MCF 10A (cell line): Measurements from ENCODE around the gene MMP10. TPM values are rescaled to one million over a fixed set of nuclear protein-coding genes. Genes with fewer than 3 reads are reported as not detected.

Experiments
- BruUV-seq: library from RNA; stranded (reverse); fragments of 400-500 nt; replicated peaks from 2 replicates; lab custom pipeline; 2021; lab: Mats Ljungman, UMichigan
- CTCF ChIA-PET: fragments of 300-600 bp; sonication (Branson Sonifier 250); formaldehyde crosslinking; extraction: SDS; loops from one replicate; lab custom pipeline; 2021; ENCODE audit warnings: antibody characterized with exemption, inconsistent platforms; lab: Yijun Ruan, JAX
- POLR2A ChIA-PET: fragments of 300-600, 350-650 bp; sonication (Branson Sonifier 250); formaldehyde crosslinking; extraction: SDS; loops from one replicate; lab custom pipeline; 2020; ENCODE audit warnings: antibody characterized with exemption, inconsistent platforms; lab: Yijun Ruan, JAX
- DNase-seq: peaks from one replicate; pipeline ENCODE4 v3.0.0-alpha.2; 2018; ENCODE audit not compliant: unreplicated experiment
- H3K27ac Mint-ChIP-seq: one replicate; pipeline ENCODE4 v1.8.0; 2022; ENCODE audit warnings: mild to moderate bottlenecking, low read depth, mixed read lengths; ENCODE audit not compliant: unreplicated experiment
- H3K27me3 Mint-ChIP-seq: one replicate; pipeline ENCODE4 v1.8.0; 2022; ENCODE audit warnings: mixed read lengths; ENCODE audit not compliant: insufficient read depth, unreplicated experiment
- H3K36me3 Mint-ChIP-seq: one replicate; pipeline ENCODE4 v1.8.0; 2022; ENCODE audit warnings: mild to moderate bottlenecking, moderate library complexity, mixed read lengths; ENCODE audit not compliant: insufficient read depth, unreplicated experiment
- H3K4me1 Mint-ChIP-seq: one replicate; pipeline ENCODE4 v1.8.0; 2022; ENCODE audit warnings: mixed read lengths; ENCODE audit not compliant: insufficient read depth, unreplicated experiment
- H3K4me3 Mint-ChIP-seq: one replicate; pipeline ENCODE4 v1.8.0; 2022; ENCODE audit warnings: mild to moderate bottlenecking, moderate library complexity, mixed read lengths; ENCODE audit not compliant: unreplicated experiment
- H3K9me3 Mint-ChIP-seq: one replicate; pipeline ENCODE4 v1.8.0; 2022; ENCODE audit warnings: mixed read lengths; ENCODE audit not compliant: unreplicated experiment
- CTCF ChIP-seq: fragments of 200-600 bp; IDR thresholded peaks from one replicate; pipeline ENCODE4 v1.8.0; 2022; ENCODE audit warnings: antibody characterized with exemption, mild to moderate bottlenecking; ENCODE audit not compliant: unreplicated experiment
- intact Hi-C: fragments of 100-400 bp; cut with micrococcal nuclease; formaldehyde crosslinking; loops from 2 replicates; pipeline ENCODE4 v1.14.1; 2022
- total RNA-seq: library from RNA; stranded (reverse); gene quantifications from 2 replicates; pipeline ENCODE4 v1.2.3, GENCODE V29; 2022

The MMP10 gene
- total RNA-seq, 1 experiment from 2014 or later = 0.75 TPM

GRCh38 chr11:102813484-102813883, 33.1 kb upstream of the MMP10 start:
- no peaks in the 10 kb centered on the region for H3K27me3 Mint-ChIP-seq
- TF ChIP-seq CTCF = no peak
- no peak overlapping the region for H3K4me3 Mint-ChIP-seq
- DNase-seq = peak; percentile 40
- no TSS peak for BruUV-seq
- no peak overlapping the region for H3K27ac Mint-ChIP-seq
- H3K4me1 Mint-ChIP-seq = peaks cover 17% of the 10 kb centered on the region
- POLR2A ChIA-PET = interaction anchor here (0.9 kb wide), 1 partner anchor 33 kb away, joined by 3 read pairs; no protein-coding TSS in a partner anchor
- no peaks in the 10 kb centered on the region for H3K36me3 Mint-ChIP-seq
- intact Hi-C loops = no loop called here
- peaks cover 16% of the 10 kb centered on the region for H3K9me3 Mint-ChIP-seq
- CTCF ChIA-PET = interaction anchor here (0.6 to 4.8 kb wide), 4 partner anchors 33 to 128 kb away, joined by 3 to 77 read pairs (median 10); no protein-coding TSS in a partner anchor

GRCh38 chr11:102812188-102812587, 31.8 kb upstream of the MMP10 start:
- no peak for DNase-seq
- no TSS peak for BruUV-seq
- Mint-ChIP-seq H3K36me3 (no peaks in the 10 kb centered on the region), H3K27ac (no peak overlapping the region), H3K27me3 (no peaks in the 10 kb centered on the region), H3K9me3 (peaks cover 9% of the 10 kb centered on the region), H3K4me1 (peaks cover 17% of the 10 kb centered on the region), H3K4me3 (no peak overlapping the region)
- ChIA-PET CTCF (interaction anchor here (0.6 to 4.8 kb wide), 8 partner anchors 61 to 224 kb away, joined by 3 to 77 read pairs (median 4); no protein-coding TSS in a partner anchor), POLR2A (interaction anchor here (0.6 to 1.3 kb wide), 4 partner anchors 37 to 134 kb away, joined by 3 to 5 read pairs (median 4); no protein-coding TSS in a partner anchor)
- no peak for TF ChIP-seq CTCF
- intact Hi-C loops = no loop called here

GRCh38 chr11:102810950-102811660, 30.7 kb upstream of the MMP10 start:
- no TSS peak for BruUV-seq
- no peaks in the 10 kb centered on the region for H3K36me3 Mint-ChIP-seq
- H3K4me1 Mint-ChIP-seq = peaks cover 17% of the 10 kb centered on the region
- H3K4me3 Mint-ChIP-seq = no peak overlapping the region
- H3K27me3 Mint-ChIP-seq = no peaks in the 10 kb centered on the region
- ChIA-PET POLR2A (interaction anchor here (1.2 kb wide), 1 partner anchor 130 kb away, joined by 4 read pairs; no protein-coding TSS in a partner anchor), CTCF (interaction anchor here (0.6 to 4.8 kb wide), 19 partner anchors 9 to 255 kb away, joined by 3 to 77 read pairs (median 5); no protein-coding TSS in a partner anchor)
- DNase-seq = peak; percentile 55
- no peaks in the 10 kb centered on the region for H3K9me3 Mint-ChIP-seq
- no peak overlapping the region for H3K27ac Mint-ChIP-seq
- TF ChIP-seq CTCF = peak; percentile 62
- intact Hi-C loops = loop anchor here (1.0 kb wide), 3 partner anchors 78 to 244 kb away; no protein-coding TSS in a partner anchor

- intact Hi-C loops = no loop called here
- Mint-ChIP-seq H3K9me3 (no peaks in the 10 kb centered on the region), H3K36me3 (no peaks in the 10 kb centered on the region), H3K4me3 (no peak overlapping the region), H3K27ac (no peak overlapping the region), H3K4me1 (peaks cover 17% of the 10 kb centered on the region), H3K27me3 (no peaks in the 10 kb centered on the region)
- POLR2A ChIA-PET = interaction anchor here (0.6 to 1.7 kb wide), 2 partner anchors 33 to 155 kb away, joined by 3 read pairs; partner anchors contain the start of gene MMP3
- TF ChIP-seq CTCF = no peak
- CTCF ChIA-PET = interaction anchor here (0.6 to 4.8 kb wide), 22 partner anchors 9 to 257 kb away, joined by 3 to 77 read pairs (median 5); no protein-coding TSS in a partner anchor
- DNase-seq = no peak
- BruUV-seq = no TSS peak
These were observed 29.5 kb upstream of the MMP10 start for GRCh38 chr11:102809971-102810370.
